GDM1 (cell line): ENCODE data around the gene COTL1.

ENCODE experiments used
- DNase-seq: peaks from one replicate; lab custom pipeline; 2025; lab: John Stamatoyannopoulos, UW

COTL1 gene

GRCh38 chr16:84617791-84618580 lies at the start of gene COTL1:
TSS of gene COTL1 (minus strand) at chr16:84618078. CDS start at chr16:84617914, 164 bp downstream.
- DNase-seq, result peak; percentile 85

- no peak for DNase-seq
These were observed 48.0 kb upstream of the COTL1 start for GRCh38 chr16:84665843-84666242.

- DNase-seq, result no peak
These were observed 47.5 kb upstream of the COTL1 start for GRCh38 chr16:84665359-84665758.

- no peak for DNase-seq
These were observed 45.7 kb upstream of the COTL1 start for GRCh38 chr16:84663433-84664101.

GRCh38 chr16:84662471-84662870 lies 44.6 kb upstream of the COTL1 start:
- no peak for DNase-seq

DNA sequence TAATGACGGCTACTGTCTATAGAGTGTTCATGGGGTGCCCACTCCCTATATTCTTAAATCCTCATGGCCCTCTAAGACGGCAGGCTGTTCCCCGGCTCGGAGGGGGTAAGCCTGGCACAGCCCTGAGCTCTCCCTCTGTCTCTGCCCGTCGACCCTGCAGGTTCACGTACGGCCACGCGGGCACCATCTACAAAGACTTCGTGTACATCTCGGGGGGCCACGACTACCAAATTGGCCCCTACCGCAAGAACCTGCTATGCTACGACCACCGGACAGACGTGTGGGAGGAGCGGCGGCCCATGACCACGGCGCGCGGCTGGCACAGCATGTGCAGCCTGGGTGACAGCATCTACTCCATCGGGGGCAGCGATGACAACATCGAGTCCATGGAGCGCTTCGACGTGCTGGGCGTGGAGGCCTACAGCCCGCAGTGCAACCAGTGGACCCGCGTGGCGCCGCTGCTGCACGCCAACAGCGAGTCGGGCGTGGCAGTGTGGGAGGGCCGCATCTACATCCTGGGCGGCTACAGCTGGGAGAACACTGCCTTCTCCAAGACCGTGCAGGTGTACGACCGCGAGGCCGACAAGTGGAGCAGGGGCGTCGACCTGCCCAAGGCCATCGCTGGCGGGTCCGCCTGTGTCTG lies 43.7 kb upstream of the COTL1 start:
- no peak for DNase-seq

- no peak for DNase-seq
These were observed 43.1 kb upstream of the COTL1 start for GRCh38 chr16:84660973-84661372.

GRCh38 chr16:84659656-84660300 lies 41.9 kb upstream of the COTL1 start:
- DNase-seq, result no peak

GRCh38 chr16:84658690-84659089 lies 40.8 kb upstream of the COTL1 start:
- DNase-seq, result no peak

GRCh38 chr16:84657229-84657837 lies 39.5 kb upstream of the COTL1 start:
- DNase-seq, result no peak

- DNase-seq, result no peak
These were observed 38.8 kb upstream of the COTL1 start for GRCh38 chr16:84656649-84657048.

DNA sequence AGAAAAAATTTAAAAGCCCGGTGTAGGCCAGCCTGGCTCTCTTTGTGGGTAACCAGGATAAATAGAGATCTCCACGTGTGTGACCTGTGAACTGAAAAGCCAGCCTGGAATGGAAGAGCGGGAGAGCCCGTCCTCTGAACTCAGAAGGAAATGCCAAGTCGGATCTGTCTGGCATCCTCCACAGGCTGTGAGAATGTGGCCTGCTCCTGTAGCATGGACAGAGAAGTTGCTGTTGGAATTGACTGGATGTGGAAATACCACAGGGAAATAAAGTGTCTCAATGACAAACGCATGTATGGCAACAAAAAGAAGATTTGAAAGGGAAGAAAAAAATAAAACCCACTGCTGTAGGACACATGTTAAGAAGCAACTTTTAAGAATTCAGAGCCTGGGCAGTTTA lies 37.1 kb upstream of the COTL1 start:
- DNase-seq, result no peak

DNA sequence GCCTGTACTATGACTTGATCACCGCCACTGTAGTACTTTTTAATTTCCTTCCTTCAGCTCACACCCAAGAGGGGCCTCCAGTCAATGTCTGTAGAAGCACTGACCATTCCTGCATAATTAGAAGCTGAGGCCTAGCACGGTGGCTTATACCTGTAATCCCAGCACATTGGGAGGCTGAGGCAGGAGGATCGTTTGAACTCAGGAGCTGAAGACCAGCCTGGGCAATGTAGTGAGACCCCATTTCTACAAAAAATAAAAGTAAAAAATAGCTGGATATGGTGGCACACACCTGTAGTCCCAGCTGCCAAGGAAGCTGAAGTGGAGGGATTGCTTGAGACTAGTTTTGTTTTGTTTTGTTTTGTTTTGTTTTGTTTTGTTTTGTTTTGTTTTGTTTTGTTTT lies 36.4 kb upstream of the COTL1 start:
- no peak for DNase-seq

DNA sequence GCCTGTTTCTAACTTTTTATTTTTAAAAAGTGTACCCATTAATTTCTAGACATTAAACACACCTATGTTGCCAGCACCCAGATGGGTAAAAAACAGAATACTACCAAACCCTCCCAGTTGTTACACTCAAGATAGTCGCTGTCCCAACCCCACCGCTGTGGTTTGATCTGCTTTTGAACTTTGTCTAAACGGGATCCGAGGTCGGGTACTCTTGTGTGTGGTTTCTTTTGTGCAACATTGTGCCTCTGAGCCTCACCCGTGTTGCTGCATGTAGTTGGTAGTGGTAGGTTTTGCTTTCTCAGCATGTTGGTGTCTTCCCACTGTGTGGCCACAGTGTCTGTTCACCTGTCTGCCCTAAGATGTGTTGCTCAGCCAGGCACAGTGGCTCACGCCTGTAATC lies 34.7 kb upstream of the COTL1 start:
- no peak for DNase-seq

GRCh38 chr16:84650062-84650991 lies 32.4 kb upstream of the COTL1 start:
- DNase-seq, result no peak

- no peak for DNase-seq
These were observed 31.6 kb upstream of the COTL1 start for GRCh38 chr16:84649511-84649861.

GRCh38 chr16:84648595-84649510 lies 31.0 kb upstream of the COTL1 start:
- no peak for DNase-seq

DNA sequence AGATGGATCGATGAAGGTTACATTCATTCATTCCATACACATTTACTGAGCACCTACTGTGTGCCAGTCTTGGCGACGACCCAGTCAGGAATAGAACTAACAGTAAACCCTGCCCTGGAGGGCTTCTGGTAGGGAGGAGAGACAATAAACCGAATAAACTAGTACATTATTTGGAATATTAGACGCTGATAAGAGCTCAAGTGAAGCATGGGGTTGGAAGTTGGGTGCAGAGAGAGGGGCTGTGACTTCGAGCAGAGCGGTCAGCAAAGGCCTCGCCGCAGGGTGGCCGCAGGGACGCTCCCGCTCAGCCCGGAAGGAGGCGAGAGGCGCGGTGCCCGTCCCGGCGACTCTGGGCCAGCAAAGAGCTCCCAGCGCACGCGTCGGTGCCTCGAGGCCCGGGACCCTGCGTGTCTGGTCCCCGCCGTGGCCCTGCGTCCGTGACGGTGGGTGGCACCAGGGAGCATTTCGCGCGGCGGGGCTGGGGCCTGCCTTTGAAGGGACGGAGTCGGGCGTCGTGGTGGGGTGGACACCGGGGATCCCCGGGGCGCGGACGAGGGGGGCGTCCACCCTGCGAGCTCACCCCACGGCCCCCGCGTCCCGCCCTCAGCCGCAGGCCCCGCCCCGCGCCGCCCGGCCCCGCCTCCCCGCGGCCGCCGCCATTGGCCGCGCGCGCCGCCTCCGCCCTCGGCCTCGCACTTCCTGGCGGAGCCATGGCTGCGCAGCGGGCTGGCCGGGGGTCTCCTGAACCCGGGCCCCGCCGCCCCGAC lies 30.1 kb upstream of the COTL1 start, which contains the start of gene KLHL36:
Gene KLHL36 (plus strand): TSS at position 684 of the 767 bp plus-strand sequence. CDS start 2,357 bp downstream, outside the sequence.
- no peak for DNase-seq

- DNase-seq, result no peak
These were observed 25.8 kb upstream of the COTL1 start for GRCh38 chr16:84643674-84644073.
